BJ (cell line): ENCODE data around the gene RUNX1. TPM values are rescaled to one million over a fixed set of nuclear protein-coding genes. Genes with fewer than 3 reads are reported as not detected.

Experiments
- CTCF ChIA-PET: fragments of 350-600 bp; formaldehyde crosslinking; extraction: SDS; loops from one replicate; lab custom pipeline; 2021; ENCODE audit warnings: antibody characterized with exemption, inconsistent platforms; lab: Yijun Ruan, JAX
- POLR2A ChIA-PET: fragments of 300-600 bp; sonication (Branson Sonifier 250); formaldehyde crosslinking; extraction: SDS; loops from one replicate; lab custom pipeline; 2021; ENCODE audit warnings: antibody characterized with exemption; lab: Charles Lee
- DNase-seq: peaks from one replicate; pipeline ENCODE4 v3.0.0-alpha.2; 2011; ENCODE audit warnings: low read depth
- H3K27me3 ChIP-seq: 2 replicates; pipeline ENCODE4 v1.6.0; 2011; ENCODE audit warnings: low read length; ENCODE audit not compliant: control insufficient read depth, insufficient read depth
- H3K36me3 ChIP-seq: 2 replicates; pipeline ENCODE4 v1.5.1; 2011; ENCODE audit warnings: low read length; ENCODE audit not compliant: control insufficient read depth, insufficient read depth
- H3K4me3 ChIP-seq: 2 replicates; pipeline ENCODE4 v1.5.1; 2011; ENCODE audit warnings: low read depth, mild to moderate bottlenecking, control low read depth, low read length
- CTCF ChIP-seq: IDR thresholded peaks from 2 replicates; pipeline ENCODE4 v1.5.1; 2011; ENCODE audit warnings: low read depth, mild to moderate bottlenecking, control low read depth, inconsistent platforms, low read length, moderate library complexity; ENCODE audit not compliant: insufficient read depth
- polyA plus RNA-seq: library from polyadenylated mRNA; depleted of rRNA; stranded (reverse); fragments of >200 nt; gene quantifications from 2 replicates; pipeline ENCODE4 v1.2.3, GENCODE V29; 2011

The RUNX1 gene
- polyA plus RNA-seq, 1 experiment: 36.1 TPM

- TF ChIP-seq CTCF: no peak
- H3K36me3 ChIP-seq: peaks cover 38% of the 10 kb centered on the region
Observed at GRCh38 chr21:34814529-34814951, 234.6 kb downstream of the RUNX1 start.

GRCh38 chr21:34813266-34813894 is 235.7 kb downstream of the RUNX1 start:
- Histone ChIP-seq H3K4me3 (no peak overlapping the region), H3K27me3 (no peaks in the 10 kb centered on the region), H3K36me3 (peaks cover 29% of the 10 kb centered on the region)
- DNase-seq: no peak
- no peak for TF ChIP-seq CTCF
- POLR2A ChIA-PET: no interaction called here
- CTCF ChIA-PET: interaction anchor here (0.9 kb wide), 1 partner anchor 20 kb away, joined by 3 read pairs; no protein-coding TSS in a partner anchor

More at GRCh38 chr21:34814529-34814951, 234.6 kb downstream of the RUNX1 start:
- CTCF ChIA-PET: interaction anchor here (0.6 kb wide), 1 partner anchor 472 kb away, joined by 3 read pairs; no protein-coding TSS in a partner anchor
- POLR2A ChIA-PET: no interaction called here
- Histone ChIP-seq H3K27me3 (no peaks in the 10 kb centered on the region), H3K4me3 (no peak overlapping the region)
- DNase-seq: no peak

GRCh38 chr21:34812504-34813265 is 236.4 kb downstream of the RUNX1 start:
- Histone ChIP-seq H3K36me3 (peaks cover 24% of the 10 kb centered on the region), H3K27me3 (no peaks in the 10 kb centered on the region), H3K4me3 (no peak overlapping the region)
- DNase-seq: peak; percentile 87
- CTCF ChIA-PET: interaction anchor here (0.5 to 1.7 kb wide), 3 partner anchors 20 to 102 kb away, joined by 3 to 4 read pairs (median 3); no protein-coding TSS in a partner anchor
- TF ChIP-seq CTCF: no peak
- POLR2A ChIA-PET: interaction anchor here (0.6 kb wide), 2 partner anchors 9 to 67 kb away, joined by 3 to 5 read pairs; no protein-coding TSS in a partner anchor

- Histone ChIP-seq H3K27me3 (no peaks in the 10 kb centered on the region), H3K36me3 (peaks cover 21% of the 10 kb centered on the region), H3K4me3 (no peak overlapping the region)
- ChIA-PET POLR2A (no interaction called here), CTCF (interaction anchor here (0.8 to 1.7 kb wide), 3 partner anchors 52 to 119 kb away, joined by 3 to 4 read pairs (median 3); no protein-coding TSS in a partner anchor)
- no peak for TF ChIP-seq CTCF
- DNase-seq: no peak
Observed at GRCh38 chr21:34811368-34811767, 237.7 kb downstream of the RUNX1 start.

- Histone ChIP-seq H3K4me3 (no peak overlapping the region), H3K27me3 (no peaks in the 10 kb centered on the region), H3K36me3 (peaks cover 17% of the 10 kb centered on the region)
- ChIA-PET CTCF (interaction anchor here (1.5 kb wide), 1 partner anchor 65 kb away, joined by 5 read pairs; no protein-coding TSS in a partner anchor), POLR2A (no interaction called here)
- TF ChIP-seq CTCF: no peak
- DNase-seq: no peak
Observed at GRCh38 chr21:34810786-34811185, 238.3 kb downstream of the RUNX1 start.
